Pancreas (tissue), 10 donors: Measurements from ENCODE around the gene CEP152. TPM values are rescaled to one million over a fixed set of nuclear protein-coding genes. Genes with fewer than 3 reads are reported as not detected.

Experiments used
- ATAC-seq, 4 donors: fragments of 200-7000 bp; cut with Tn5 transposase; one replicate each; pipeline versions ENCODE4 v1.8.0 to v1.9.1; 2020; ENCODE audit warnings: mild to moderate bottlenecking in 4 of 4, moderate library complexity in 4 of 4
- DNase-seq, 6 donors: peaks; one replicate each; pipeline ENCODE4 v3.0.0-alpha.2; 2020
- FAIRE-seq: peaks from 2 replicates; lab custom pipeline; 2012; peaks lifted over from hg19 to GRCh38; lab: Jason Lieb, UNC
- H3K27ac ChIP-seq, 4 donors: fragments of 200-600 bp; sonication (generic); 1 replicate in 3 of 4; 2 replicates in 1 of 4; pipeline versions ENCODE4 v1.5.0 to v1.8.0; 2020
- H3K27me3 ChIP-seq, 4 donors: fragments of 200-600 bp; one replicate each; pipeline ENCODE4 v1.8.0; 2021
- H3K36me3 ChIP-seq, 3 donors: fragments of 200-600 bp; sonication (generic) in 1 of 3; one replicate each; pipeline versions ENCODE4 v1.5.0 to v1.8.0; 2020 to 2021
- H3K4me1 ChIP-seq, 3 donors: fragments of 200-600 bp; one replicate each; pipeline ENCODE4 v1.8.0; 2021
- H3K4me3 ChIP-seq, 4 donors: fragments of 200-600 bp; sonication (generic) in 2 of 4; one replicate each; pipeline versions ENCODE4 v1.5.0 to v1.8.0; 2020 to 2021
- H3K9me3 ChIP-seq, 4 donors: fragments of 200-600 bp; one replicate each; pipeline ENCODE4 v1.8.0; 2021
- CTCF ChIP-seq, 4 donors: fragments of 200-600 bp; sonication (generic) in 3 of 4; IDR thresholded peaks; one replicate each; pipeline versions ENCODE4 v1.5.0 to v1.8.0; 2021; ENCODE audit warnings: antibody characterized with exemption in 4 of 4
- WGBS, 2 donors: extraction: QIAGEN DNeasy Blood & Tissue Kit; methylation state at CpG; one replicate each; pipeline ENCODE4 v1.1.7; 2013; 5-methylcytosine and 5-hydroxymethylcytosine counted together
- intact Hi-C, 3 donors: fragments of 100-400 bp; cut with DNase I; formaldehyde crosslinking; loops; one replicate each; pipeline versions ENCODE4 v1.11.1 to v1.14.2; 2022
- polyA plus RNA-seq, 2 donors: library from polyadenylated mRNA; stranded (reverse); fragments of 200-250 nt; gene quantifications; one replicate each; pipeline ENCODE4 v1.2.3, GENCODE V29; 2013
- total RNA-seq, 6 donors: library from RNA; stranded (reverse); fragmentation: NEBNext Ultra II Directional in 4 of 6; extraction: Animal tissue kit (Norgen Biotek cat#: 25700) in 4 of 6; gene quantifications; one replicate each; pipeline versions ENCODE4 v1.2.1 to v1.2.4, GENCODE V29; 2021 to 2023
- donor health status: healthy with polysubstance abuse.
- donor health status: DM: no; HTN: no; CAD: no; lungs with moderate emphysema.
- donor health status: DM: no; HTN: no; CAD: no.
- donor health status: control.
- donor health status: control.
- donor health status: Bipolar disorder and iron deficiency.
- donor health status: DM: yes; HTN: yes; CAD: no.
- donor health status: DM: no; HTN: no; CAD: no.
- donor health status: DM: no; HTN: no; CAD: no.
- donor health status: DM: yes; HTN: yes; CAD: no.

Gene CEP152
- total and polyA plus RNA-seq, 8 donors = 1.3 to 8.0 (median 2.5) TPM

- TF ChIP-seq CTCF (IDR thresholded peaks at IDR 0.05) = no peak
- Histone ChIP-seq H3K9me3 (no peaks in the 10 kb centered on the region), H3K27me3 (no peaks in the 10 kb centered on the region), H3K36me3 (no peaks in the 10 kb centered on the region), H3K4me3 (no peak overlapping the region), H3K4me1 (no peaks in the 10 kb centered on the region), H3K27ac (no peak overlapping the region)
- FAIRE-seq (no peak), DNase-seq (no peak), ATAC-seq (no peak)
- WGBS, 2 donors = 97 to 100% methylated on average over 1 of the region's 1 CpG
- intact Hi-C loops = no loop called here
Measured at GRCh38 chr15:48730506-48730905, 80.4 kb downstream of the CEP152 start.

GRCh38 chr15:48723969-48724368 is 86.9 kb downstream of the CEP152 start:
- H3K36me3 ChIP-seq = no peaks in the 10 kb centered on the region
- FAIRE-seq (no peak), ATAC-seq (no peak), DNase-seq (no peak)
- 92 to 96% methylated on average over 2 of the region's 2 CpGs for WGBS, 2 donors
- no peak for TF ChIP-seq CTCF (IDR thresholded peaks at IDR 0.05)
- no peak overlapping the region for H3K27ac ChIP-seq
- H3K4me1 ChIP-seq = no peaks in the 10 kb centered on the region
- H3K4me3 ChIP-seq = no peak overlapping the region
- intact Hi-C loops = no loop called here
- H3K27me3 ChIP-seq = no peaks in the 10 kb centered on the region
- no peaks in the 10 kb centered on the region for H3K9me3 ChIP-seq

- FAIRE-seq (no peak), DNase-seq (no peak), ATAC-seq (no peak)
- no peak for TF ChIP-seq CTCF (IDR thresholded peaks at IDR 0.05)
- Histone ChIP-seq H3K4me1 (no peaks in the 10 kb centered on the region), H3K27ac (no peak overlapping the region), H3K9me3 (no peaks in the 10 kb centered on the region), H3K27me3 (no peaks in the 10 kb centered on the region), H3K4me3 (no peak overlapping the region), H3K36me3 (no peaks in the 10 kb centered on the region)
- 81 to 83% methylated on average over 5 of the region's 5 CpGs for WGBS, 2 donors
- intact Hi-C loops = no loop called here
Measured at GRCh38 chr15:48722764-48723661, 87.9 kb downstream of the CEP152 start.

GRCh38 chr15:48721061-48721810 is 89.6 kb downstream of the CEP152 start:
- DNase-seq = no peak
- FAIRE-seq = no peak
- WGBS, 2 donors = 70 to 75% methylated on average over 6 of the region's 6 CpGs
- H3K4me1 ChIP-seq = no peaks in the 10 kb centered on the region
- no peak overlapping the region for H3K27ac ChIP-seq
- intact Hi-C loops = no loop called here
- H3K36me3 ChIP-seq = no peaks in the 10 kb centered on the region
- H3K4me3 ChIP-seq = no peak overlapping the region
- ATAC-seq = no peak
- no peaks in the 10 kb centered on the region for H3K27me3 ChIP-seq
- no peaks in the 10 kb centered on the region for H3K9me3 ChIP-seq
- no peak for TF ChIP-seq CTCF (IDR thresholded peaks at IDR 0.05)
